Loucy (cell line): ENCODE measurements around the gene BTBD9.

Experiments
- EZH2phosphoT487 ChIP-seq: fragments of 200-600 bp; IDR thresholded peaks from 2 replicates; pipeline ENCODE4 v1.6.1; 2018; ENCODE audit warnings: antibody characterized with exemption, mild to moderate bottlenecking, moderate library complexity, borderline replicate concordance
- TF ChIP-seq, protein P1 (sequence below): fragments of 200-600 bp; sonication (generic); conservative IDR thresholded peaks from 2 replicates; pipeline ENCODE4 v1.5.1; 2014; ENCODE audit warnings: mild to moderate bottlenecking, antibody characterized with exemption, low read length

GRCh38 chr6:38192011-38192410, 447.7 kb downstream of the BTBD9 start:
- TF ChIP-seq, protein P1, sequence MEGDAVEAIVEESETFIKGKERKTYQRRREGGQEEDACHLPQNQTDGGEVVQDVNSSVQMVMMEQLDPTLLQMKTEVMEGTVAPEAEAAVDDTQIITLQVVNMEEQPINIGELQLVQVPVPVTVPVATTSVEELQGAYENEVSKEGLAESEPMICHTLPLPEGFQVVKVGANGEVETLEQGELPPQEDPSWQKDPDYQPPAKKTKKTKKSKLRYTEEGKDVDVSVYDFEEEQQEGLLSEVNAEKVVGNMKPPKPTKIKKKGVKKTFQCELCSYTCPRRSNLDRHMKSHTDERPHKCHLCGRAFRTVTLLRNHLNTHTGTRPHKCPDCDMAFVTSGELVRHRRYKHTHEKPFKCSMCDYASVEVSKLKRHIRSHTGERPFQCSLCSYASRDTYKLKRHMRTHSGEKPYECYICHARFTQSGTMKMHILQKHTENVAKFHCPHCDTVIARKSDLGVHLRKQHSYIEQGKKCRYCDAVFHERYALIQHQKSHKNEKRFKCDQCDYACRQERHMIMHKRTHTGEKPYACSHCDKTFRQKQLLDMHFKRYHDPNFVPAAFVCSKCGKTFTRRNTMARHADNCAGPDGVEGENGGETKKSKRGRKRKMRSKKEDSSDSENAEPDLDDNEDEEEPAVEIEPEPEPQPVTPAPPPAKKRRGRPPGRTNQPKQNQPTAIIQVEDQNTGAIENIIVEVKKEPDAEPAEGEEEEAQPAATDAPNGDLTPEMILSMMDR, result no peak
- TF ChIP-seq EZH2phosphoT487, result no peak
